GM12872 (cell line): ENCODE results near the gene LDLR.

Experiments
- CTCF ChIP-seq: IDR thresholded peaks from 3 replicates; pipeline ENCODE4 v1.5.1; 2011; ENCODE audit warnings: low read depth, mild to moderate bottlenecking, low read length, moderate library complexity; ENCODE audit not compliant: insufficient read depth

Gene LDLR

DNA sequence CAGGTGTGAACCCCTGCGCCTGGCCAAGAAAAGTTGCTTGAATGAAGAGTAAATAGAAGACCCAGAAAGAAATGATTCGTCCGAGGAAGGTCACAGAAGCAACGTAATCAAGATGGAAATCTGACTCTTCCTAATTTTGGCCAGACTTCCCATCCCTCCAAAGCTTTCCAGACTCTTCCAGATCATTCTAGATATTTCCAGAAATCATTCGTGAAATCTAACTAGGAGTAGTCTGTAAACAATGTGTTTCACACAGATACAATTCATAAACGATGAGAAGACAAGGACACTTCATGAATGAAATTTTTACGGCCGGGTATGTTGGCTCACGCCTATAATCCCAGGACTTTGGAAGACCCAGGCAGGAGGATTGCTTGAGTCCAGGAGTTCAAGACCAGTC is 9.3 kb upstream of the LDLR start:
- TF ChIP-seq CTCF: no peak

DNA sequence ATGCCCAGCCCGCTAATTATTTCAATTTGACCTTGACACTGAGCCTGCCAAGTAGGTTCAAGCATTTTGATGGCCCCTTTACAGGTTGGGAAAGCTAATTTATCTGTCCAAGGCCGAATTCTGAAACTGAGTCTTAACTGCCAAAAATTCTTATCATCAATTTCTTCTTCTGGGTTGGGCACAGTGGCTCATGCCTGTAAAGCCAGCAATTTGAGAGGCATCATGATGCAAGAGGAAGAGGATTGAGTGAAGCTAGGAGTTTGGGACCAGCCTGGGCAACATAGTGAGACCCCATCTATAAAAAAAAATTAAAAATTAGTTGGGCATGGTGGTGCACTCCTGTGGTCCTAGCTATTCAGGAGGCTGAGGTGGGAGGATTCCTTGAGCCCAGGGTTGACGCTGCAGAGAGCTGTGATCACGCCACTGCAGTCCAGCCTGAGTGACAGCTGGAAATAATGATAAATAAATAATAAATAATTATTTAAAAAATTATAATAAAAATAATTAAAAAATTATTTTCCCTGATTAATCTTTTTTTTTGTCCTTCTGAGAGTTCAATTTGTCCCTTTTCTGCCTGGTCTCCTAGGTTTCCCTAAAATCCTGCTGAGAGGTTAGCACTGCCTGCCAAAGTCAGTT is 1.3 kb upstream of the LDLR start:
- no peak for TF ChIP-seq CTCF

- no peak for TF ChIP-seq CTCF
These were observed 583 bp upstream of the LDLR start for GRCh38 chr19:11088506-11089253.

GRCh38 chr19:11090264-11090996 is 1.2 kb downstream of the LDLR start:
- no peak for TF ChIP-seq CTCF

GRCh38 chr19:11090997-11091702 is 1.9 kb downstream of the LDLR start:
- TF ChIP-seq CTCF: no peak

DNA sequence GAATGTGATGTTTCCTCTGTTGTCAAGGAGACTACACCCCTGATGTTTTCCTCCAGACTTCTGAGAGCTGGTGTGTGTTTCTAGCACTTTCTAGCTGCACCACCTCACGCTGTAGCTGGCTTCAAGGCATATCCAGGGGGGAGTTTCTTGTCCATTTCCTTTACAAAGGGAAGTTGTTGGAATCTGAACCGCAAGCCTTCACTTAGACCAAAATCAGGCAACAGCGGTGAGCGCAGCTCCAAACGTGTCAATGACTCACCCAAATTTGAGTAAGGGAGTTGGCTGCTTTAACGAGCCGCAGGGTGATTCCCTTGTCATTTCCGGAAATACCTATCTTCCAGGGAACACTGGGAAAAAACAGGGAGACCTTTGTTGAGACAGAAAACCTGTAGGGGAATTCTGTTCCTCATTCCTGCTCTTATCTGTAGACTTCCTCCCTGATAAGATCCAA is 2.5 kb downstream of the LDLR start:
- no peak for TF ChIP-seq CTCF

DNA sequence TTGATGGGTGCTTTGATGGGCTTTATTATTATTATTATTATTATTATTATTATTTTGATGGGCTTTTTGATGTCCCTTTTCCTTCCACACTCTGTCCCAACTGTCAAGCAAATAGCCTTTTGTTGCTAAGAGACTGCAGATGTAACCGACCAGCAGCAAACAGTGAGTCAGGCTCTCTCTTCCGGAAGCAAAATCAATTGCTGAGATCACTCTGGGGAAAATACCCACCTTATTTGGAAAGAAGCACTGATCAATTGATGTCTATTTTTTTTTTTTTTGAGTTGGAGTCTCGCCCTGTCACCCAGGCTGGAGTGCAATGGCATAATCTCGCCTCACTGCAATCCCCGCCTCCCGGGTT is 2.9 kb downstream of the LDLR start:
- TF ChIP-seq CTCF: no peak
